ENCODE data around the gene TWF2.

Gene TWF2

DNA sequence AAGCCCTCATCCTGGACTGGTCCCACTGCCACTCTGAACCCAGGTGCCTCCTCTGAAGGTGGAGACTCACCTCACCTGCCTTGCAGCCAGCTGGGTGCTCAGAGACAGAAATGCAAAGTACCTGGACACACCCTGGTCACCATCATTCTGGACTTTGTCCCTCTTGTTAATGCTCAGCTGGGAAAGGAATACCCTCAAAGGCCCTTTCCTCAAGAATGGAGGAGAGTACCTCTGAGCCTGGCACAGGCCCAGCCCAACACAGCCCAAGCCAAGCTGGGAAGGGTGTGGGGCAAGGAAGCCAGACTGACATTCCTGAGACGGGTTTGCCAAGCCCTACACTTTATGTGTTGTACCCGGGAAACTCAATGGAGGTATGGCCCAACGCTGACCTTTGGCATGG lies 42.0 kb downstream of the TWF2 start:
- H3K4me3 ChIP-seq (replicated peaks; ENCODE audit: low read depth, low read length): no peak overlapping the region
- no peak for TF ChIP-seq CTCF (IDR thresholded peaks at IDR 0.05; ENCODE audit: low read depth, low read length, missing control alignments)
- DNase-seq (ENCODE audit: extremely low read depth, low read depth): no peak

- TF ChIP-seq CTCF (IDR thresholded peaks at IDR 0.05; ENCODE audit: low read depth, low read length, missing control alignments): no peak
- no peak overlapping the region for H3K4me3 ChIP-seq (replicated peaks; ENCODE audit: low read depth, low read length)
- peak; percentile 26 for DNase-seq (ENCODE audit: extremely low read depth, low read depth)
These were observed 43.1 kb downstream of the TWF2 start for GRCh38 chr3:52195823-52196331.

DNA sequence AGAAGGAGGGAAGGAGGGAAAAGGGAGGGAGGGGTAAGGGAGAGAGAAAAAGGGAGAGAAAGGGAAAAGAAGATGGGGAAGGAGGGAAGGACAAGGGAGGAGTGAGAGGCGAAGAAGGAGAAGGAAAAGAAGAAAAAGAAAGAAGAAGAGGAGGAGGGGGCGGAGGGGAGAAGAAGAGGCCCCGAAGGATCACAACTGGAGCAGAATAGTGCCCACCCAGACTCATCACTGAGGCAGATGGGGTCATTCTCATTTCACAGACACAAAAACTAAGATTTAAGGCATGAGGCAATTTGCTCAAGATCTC lies 43.7 kb downstream of the TWF2 start:
- no peak overlapping the region for H3K4me3 ChIP-seq (replicated peaks; ENCODE audit: low read depth, low read length)
- no peak for DNase-seq (ENCODE audit: extremely low read depth, low read depth)
- no peak for TF ChIP-seq CTCF (IDR thresholded peaks at IDR 0.05; ENCODE audit: low read depth, low read length, missing control alignments)

DNA sequence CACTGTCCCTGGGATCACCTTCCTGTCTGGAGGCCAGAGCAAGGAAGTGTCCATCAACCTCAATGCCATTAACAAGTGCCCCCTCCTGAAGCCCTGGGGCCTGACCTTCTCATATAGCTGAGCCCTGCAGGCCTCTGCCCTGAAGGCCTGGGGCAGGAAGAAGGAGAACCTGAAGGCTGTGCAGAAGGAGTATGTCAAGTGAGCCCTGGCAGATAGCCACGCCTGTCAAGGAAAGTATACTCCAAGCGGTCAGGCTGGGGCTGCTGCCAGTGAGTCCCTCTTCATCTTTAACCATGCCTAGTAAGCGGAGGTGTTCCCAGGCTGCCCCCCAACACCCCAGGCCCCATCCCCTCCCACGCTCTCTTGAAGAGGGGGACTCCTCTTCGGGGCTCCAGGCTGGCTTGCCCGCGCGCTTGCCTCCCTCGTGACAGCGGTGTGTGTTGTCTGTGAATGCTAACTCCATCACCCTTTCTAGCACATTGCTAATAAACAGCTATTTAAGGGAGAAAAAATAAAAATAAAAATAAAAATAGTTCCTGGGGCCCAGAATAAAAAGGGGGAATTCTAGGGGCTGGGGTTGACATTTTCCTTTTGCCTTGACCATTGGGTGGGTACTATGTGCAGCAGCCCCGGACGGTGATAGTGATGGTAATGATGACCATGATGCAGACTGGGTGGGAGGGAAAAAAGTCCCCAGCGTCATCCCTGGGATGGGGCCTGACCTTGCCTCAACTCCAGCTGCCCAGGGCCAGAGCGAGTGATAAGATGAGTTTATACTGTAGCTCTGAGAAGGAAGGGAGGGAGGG lies 44.3 kb downstream of the TWF2 start:
- H3K4me3 ChIP-seq (replicated peaks; ENCODE audit: low read depth, low read length): no peak overlapping the region
- no peak for TF ChIP-seq CTCF (IDR thresholded peaks at IDR 0.05; ENCODE audit: low read depth, low read length, missing control alignments)
- no peak for DNase-seq (ENCODE audit: extremely low read depth, low read depth)

- no peak overlapping the region for H3K4me3 ChIP-seq (replicated peaks; ENCODE audit: low read depth, low read length)
- DNase-seq (ENCODE audit: extremely low read depth, low read depth): no peak
- no peak for TF ChIP-seq CTCF (IDR thresholded peaks at IDR 0.05; ENCODE audit: low read depth, low read length, missing control alignments)
These were observed 45.9 kb downstream of the TWF2 start for GRCh38 chr3:52193065-52193464.

- no peak overlapping the region for H3K4me3 ChIP-seq (replicated peaks; ENCODE audit: low read depth, low read length)
- no peak for TF ChIP-seq CTCF (IDR thresholded peaks at IDR 0.05; ENCODE audit: low read depth, low read length, missing control alignments)
- DNase-seq (ENCODE audit: extremely low read depth, low read depth): no peak
These were observed 47.3 kb downstream of the TWF2 start for GRCh38 chr3:52191663-52192062.

Data from HFF-Myc (cell line).